ENCODE measurements around the gene MRPL55. TPM values are rescaled to one million over a fixed set of nuclear protein-coding genes. Genes with fewer than 3 reads are reported as not detected.

The MRPL55 gene
- total RNA-seq, 1 experiment from 2014 or later: 85.4 TPM

DNA sequence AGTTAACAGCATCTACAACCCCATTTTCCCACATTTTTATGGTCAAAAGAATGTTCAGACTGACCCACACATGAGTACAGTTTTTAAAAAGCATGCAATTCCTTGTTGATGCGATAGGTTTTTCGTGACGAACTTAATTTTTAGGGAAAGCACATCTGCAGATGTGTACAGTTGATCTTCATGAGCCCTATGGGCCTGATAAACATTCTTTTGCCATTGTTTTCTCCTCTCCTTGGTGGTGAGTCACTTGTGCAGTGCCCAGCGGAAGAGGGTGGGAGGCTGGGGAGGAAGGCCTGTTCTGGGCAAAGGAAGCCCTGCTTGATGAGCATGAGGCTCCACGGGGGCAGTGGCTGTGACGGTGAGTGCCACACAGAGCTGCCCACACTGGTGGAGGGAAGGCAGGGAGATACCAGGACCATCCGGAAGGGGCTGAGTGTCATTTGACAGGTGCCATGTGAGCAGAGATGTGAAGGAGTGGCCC, 21.3 kb downstream of the MRPL55 start:
- DNase-seq (ENCODE audit: unreplicated experiment): peak; percentile 95
- CTCF ChIA-PET: interaction anchor here (0.6 to 7.4 kb wide), 8 partner anchors 14 to 89 kb away, joined by 3 to 72 read pairs (median 4); no protein-coding TSS in a partner anchor
- Mint-ChIP-seq H3K36me3 (ENCODE audit: insufficient read depth, unreplicated experiment) (peaks cover 80% of the 10 kb centered on the region), H3K27me3 (ENCODE audit: insufficient read depth, unreplicated experiment) (no peaks in the 10 kb centered on the region), H3K27ac (ENCODE audit: low read depth, unreplicated experiment) (peak overlapping the region; percentile 78), H3K4me3 (ENCODE audit: unreplicated experiment) (peak overlapping the region; percentile 77), H3K4me1 (ENCODE audit: insufficient read depth, unreplicated experiment) (peaks cover 82% of the 10 kb centered on the region), H3K9me3 (ENCODE audit: unreplicated experiment) (no peaks in the 10 kb centered on the region)
- POLR2A ChIA-PET: interaction anchor here (0.6 to 7.9 kb wide), 14 partner anchors 12 to 369 kb away, joined by 3 to 56 read pairs (median 4); partner anchors contain the start of genes GUK1 and MRPL55
- TF ChIP-seq, protein P1, sequence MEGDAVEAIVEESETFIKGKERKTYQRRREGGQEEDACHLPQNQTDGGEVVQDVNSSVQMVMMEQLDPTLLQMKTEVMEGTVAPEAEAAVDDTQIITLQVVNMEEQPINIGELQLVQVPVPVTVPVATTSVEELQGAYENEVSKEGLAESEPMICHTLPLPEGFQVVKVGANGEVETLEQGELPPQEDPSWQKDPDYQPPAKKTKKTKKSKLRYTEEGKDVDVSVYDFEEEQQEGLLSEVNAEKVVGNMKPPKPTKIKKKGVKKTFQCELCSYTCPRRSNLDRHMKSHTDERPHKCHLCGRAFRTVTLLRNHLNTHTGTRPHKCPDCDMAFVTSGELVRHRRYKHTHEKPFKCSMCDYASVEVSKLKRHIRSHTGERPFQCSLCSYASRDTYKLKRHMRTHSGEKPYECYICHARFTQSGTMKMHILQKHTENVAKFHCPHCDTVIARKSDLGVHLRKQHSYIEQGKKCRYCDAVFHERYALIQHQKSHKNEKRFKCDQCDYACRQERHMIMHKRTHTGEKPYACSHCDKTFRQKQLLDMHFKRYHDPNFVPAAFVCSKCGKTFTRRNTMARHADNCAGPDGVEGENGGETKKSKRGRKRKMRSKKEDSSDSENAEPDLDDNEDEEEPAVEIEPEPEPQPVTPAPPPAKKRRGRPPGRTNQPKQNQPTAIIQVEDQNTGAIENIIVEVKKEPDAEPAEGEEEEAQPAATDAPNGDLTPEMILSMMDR (IDR thresholded peaks at IDR 0.05; ENCODE audit: unreplicated experiment): no peak
- intact Hi-C loops (cut with micrococcal nuclease): loop anchor here (5.0 kb wide), 1 partner anchor 141 kb away; the partner anchor contains the start of gene WNT9A
- no TSS peak for BruUV-seq (replicated peaks)

DNA sequence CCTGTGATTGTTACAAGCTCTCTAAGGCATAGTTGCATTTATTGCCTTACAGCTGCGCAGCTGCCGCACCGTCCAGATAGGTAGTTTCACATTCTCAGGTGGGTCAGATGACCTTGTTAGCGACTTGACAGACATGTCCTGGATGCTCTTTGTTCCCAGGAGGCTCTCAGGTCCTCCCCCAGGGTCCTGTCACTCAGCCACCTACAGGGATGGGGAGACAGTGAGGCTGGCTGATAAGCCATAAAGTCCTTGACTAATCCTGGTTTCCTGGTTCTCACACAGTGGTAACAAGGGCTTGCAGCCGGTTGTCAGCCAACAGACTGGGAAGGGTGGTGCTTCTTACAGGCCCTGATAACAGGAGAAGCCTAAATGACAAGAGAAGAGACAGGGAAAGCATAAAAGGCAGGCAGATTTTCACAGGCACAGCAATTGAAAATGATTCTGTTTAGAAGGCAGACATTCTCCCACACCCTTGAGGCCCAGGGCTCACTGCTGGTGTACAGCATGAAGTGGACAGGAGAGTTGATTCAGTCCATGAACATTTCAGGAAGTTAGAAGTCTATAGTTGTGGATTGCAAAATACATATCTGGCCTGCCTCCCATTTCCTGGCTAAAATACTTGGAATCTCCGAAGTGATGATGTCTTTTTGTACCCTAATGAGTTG, 23.7 kb downstream of the MRPL55 start:
- Mint-ChIP-seq H3K4me3 (ENCODE audit: unreplicated experiment) (peak overlapping the region; percentile 98), H3K4me1 (ENCODE audit: insufficient read depth, unreplicated experiment) (peaks cover 73% of the 10 kb centered on the region), H3K36me3 (ENCODE audit: insufficient read depth, unreplicated experiment) (peaks cover 63% of the 10 kb centered on the region), H3K27ac (ENCODE audit: low read depth, unreplicated experiment) (peak overlapping the region; percentile 97), H3K9me3 (ENCODE audit: unreplicated experiment) (no peaks in the 10 kb centered on the region), H3K27me3 (ENCODE audit: insufficient read depth, unreplicated experiment) (no peaks in the 10 kb centered on the region)
- intact Hi-C loops (cut with micrococcal nuclease): loop anchor here (2.0 to 5.0 kb wide), 2 partner anchors 17 to 138 kb away; partner anchors contain the start of genes C1orf35 and WNT9A
- ChIA-PET CTCF (interaction anchor here (0.7 to 4.0 kb wide), 7 partner anchors 12 to 184 kb away, joined by 3 to 42 read pairs (median 6); partner anchors contain the start of genes IBA57, MRPL55 and WNT3A), POLR2A (interaction anchor here (0.6 to 7.9 kb wide), 12 partner anchors 7 to 137 kb away, joined by 3 to 128 read pairs (median 37); partner anchors contain the start of genes C1orf35, GUK1, IBA57 and MRPL55)
- DNase-seq (ENCODE audit: unreplicated experiment): peak; percentile 85
- TF ChIP-seq, protein P1 (IDR thresholded peaks at IDR 0.05; ENCODE audit: unreplicated experiment): no peak
- BruUV-seq (replicated peaks): no TSS peak

DNA sequence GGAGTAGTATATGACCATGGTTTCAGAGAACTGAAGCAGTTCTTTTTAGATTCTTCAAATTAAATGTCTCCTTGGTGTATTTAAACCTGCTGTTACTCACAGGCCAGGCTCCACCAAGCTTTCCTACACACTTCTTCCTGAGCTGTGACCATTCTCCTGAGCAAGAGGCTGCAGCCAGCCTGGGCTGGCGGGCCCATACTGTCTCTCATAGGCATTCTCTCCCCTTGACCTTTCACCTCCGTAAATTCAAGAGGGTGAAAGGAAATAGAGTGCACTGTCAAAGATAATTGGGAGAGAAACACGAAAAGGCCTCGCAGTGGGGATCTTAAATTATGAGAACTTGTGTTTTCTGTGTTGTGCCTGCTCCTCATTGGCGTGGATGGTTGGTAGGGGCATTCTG, 24.3 kb downstream of the MRPL55 start:
- Mint-ChIP-seq H3K9me3 (ENCODE audit: unreplicated experiment) (no peaks in the 10 kb centered on the region), H3K4me3 (ENCODE audit: unreplicated experiment) (peak overlapping the region; percentile 98), H3K4me1 (ENCODE audit: insufficient read depth, unreplicated experiment) (peaks cover 67% of the 10 kb centered on the region), H3K27ac (ENCODE audit: low read depth, unreplicated experiment) (peak overlapping the region; percentile 97), H3K27me3 (ENCODE audit: insufficient read depth, unreplicated experiment) (no peaks in the 10 kb centered on the region), H3K36me3 (ENCODE audit: insufficient read depth, unreplicated experiment) (peaks cover 59% of the 10 kb centered on the region)
- no TSS peak for BruUV-seq (replicated peaks)
- intact Hi-C loops (cut with micrococcal nuclease): loop anchor here (2.0 to 5.0 kb wide), 2 partner anchors 18 to 137 kb away; partner anchors contain the start of genes C1orf35 and WNT9A
- no peak for DNase-seq (ENCODE audit: unreplicated experiment)
- POLR2A ChIA-PET: interaction anchor here (0.6 to 7.9 kb wide), 25 partner anchors 8 to 1144 kb away, joined by 3 to 128 read pairs (median 8); partner anchors contain the start of genes C1orf35, GUK1, IBA57 and MRPL55
- CTCF ChIA-PET: interaction anchor here (0.7 to 4.0 kb wide), 7 partner anchors 13 to 183 kb away, joined by 3 to 42 read pairs (median 6); partner anchors contain the start of genes IBA57, MRPL55 and WNT3A
- TF ChIP-seq, protein P1 (IDR thresholded peaks at IDR 0.05; ENCODE audit: unreplicated experiment): no peak

DNA sequence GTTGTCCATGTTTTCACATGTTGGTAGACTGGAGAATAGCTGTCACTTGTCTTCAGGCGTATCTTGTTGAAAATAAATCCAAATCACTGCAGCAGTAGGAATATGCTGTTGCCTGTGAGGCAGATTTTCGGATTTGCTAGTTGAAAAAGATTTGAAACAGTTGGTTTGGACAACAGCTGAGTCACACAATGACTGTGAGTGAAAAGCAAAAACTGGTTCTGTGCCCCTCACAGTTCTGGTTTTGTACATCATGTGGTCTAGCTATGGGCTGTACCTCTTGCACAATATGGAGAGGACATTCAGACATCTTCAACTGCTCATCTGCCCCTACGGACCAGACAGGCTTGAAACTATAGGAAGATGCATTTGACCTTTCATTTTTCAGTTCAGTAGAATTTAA, 24.8 kb downstream of the MRPL55 start:
- peaks cover 63% of the 10 kb centered on the region for H3K4me1 Mint-ChIP-seq (ENCODE audit: insufficient read depth, unreplicated experiment)
- POLR2A ChIA-PET: interaction anchor here (0.6 to 4.9 kb wide), 29 partner anchors 9 to 1145 kb away, joined by 3 to 128 read pairs (median 5); partner anchors contain the start of genes C1orf35, GUK1, IBA57 and MRPL55
- intact Hi-C loops (cut with micrococcal nuclease): loop anchor here (2.0 kb wide), 1 partner anchor 18 kb away; the partner anchor contains the start of gene C1orf35
- H3K27ac Mint-ChIP-seq (ENCODE audit: low read depth, unreplicated experiment): peak overlapping the region; percentile 97
- no peaks in the 10 kb centered on the region for H3K27me3 Mint-ChIP-seq (ENCODE audit: insufficient read depth, unreplicated experiment)
- TF ChIP-seq, protein P1 (IDR thresholded peaks at IDR 0.05; ENCODE audit: unreplicated experiment): no peak
- CTCF ChIA-PET: interaction anchor here (0.6 to 4.0 kb wide), 9 partner anchors 13 to 1039 kb away, joined by 3 to 42 read pairs (median 6); partner anchors contain the start of genes IBA57, MRPL55 and WNT3A
- H3K9me3 Mint-ChIP-seq (ENCODE audit: unreplicated experiment): no peaks in the 10 kb centered on the region
- peaks cover 57% of the 10 kb centered on the region for H3K36me3 Mint-ChIP-seq (ENCODE audit: insufficient read depth, unreplicated experiment)
- peak overlapping the region; percentile 98 for H3K4me3 Mint-ChIP-seq (ENCODE audit: unreplicated experiment)
- DNase-seq (ENCODE audit: unreplicated experiment): peak; percentile 87
- no TSS peak for BruUV-seq (replicated peaks)

All from MCF 10A (cell line).